Ovary (tissue), 3 donors: Measurements from ENCODE around the gene SP2.

ENCODE experiments used
- CTCF ChIP-seq, 3 donors: fragments of 450-650 bp in 2 of 3; fragments of 200-600 bp in 1 of 3; IDR thresholded peaks; one replicate each; pipeline versions ENCODE4 v1.5.1 to v1.8.0; 2016 to 2022; ENCODE audit warnings: antibody characterized with exemption in 3 of 3, mild to moderate bottlenecking in 1 of 3
- EP300 ChIP-seq: sonication (generic); formaldehyde crosslinking; IDR thresholded peaks from one replicate; pipeline ENCODE4 v1.6.1; 2017; ENCODE audit warnings: antibody characterized with exemption
- POLR2A ChIP-seq: fragments of 450-650 bp; IDR thresholded peaks from one replicate; pipeline ENCODE4 v1.6.1; 2017; ENCODE audit warnings: antibody characterized with exemption, mild to moderate bottlenecking, moderate library complexity
- donor health status: DM: no; HTN: no; CAD: no.

GRCh38 chr17:47847341-47848197, 48.5 kb upstream of the SP2 start:
- no peak for TF ChIP-seq CTCF (IDR thresholded peaks at IDR 0.05)
- no peak for TF ChIP-seq EP300
- TF ChIP-seq POLR2A = no peak
